Stimulated activated CD4-positive, alpha-beta T cell treated with anti-CD3 and anti-CD28 coated beads, Interleukin-1b, Interleukin-23, amount 100 ng/mL, for 48 hours (primary cell): ENCODE measurements around the gene DIO3.

Source experiments
- DNase-seq: peaks from one replicate; pipeline ENCODE4 v3.0.0-alpha.2; 2020

The DIO3 gene

DNA sequence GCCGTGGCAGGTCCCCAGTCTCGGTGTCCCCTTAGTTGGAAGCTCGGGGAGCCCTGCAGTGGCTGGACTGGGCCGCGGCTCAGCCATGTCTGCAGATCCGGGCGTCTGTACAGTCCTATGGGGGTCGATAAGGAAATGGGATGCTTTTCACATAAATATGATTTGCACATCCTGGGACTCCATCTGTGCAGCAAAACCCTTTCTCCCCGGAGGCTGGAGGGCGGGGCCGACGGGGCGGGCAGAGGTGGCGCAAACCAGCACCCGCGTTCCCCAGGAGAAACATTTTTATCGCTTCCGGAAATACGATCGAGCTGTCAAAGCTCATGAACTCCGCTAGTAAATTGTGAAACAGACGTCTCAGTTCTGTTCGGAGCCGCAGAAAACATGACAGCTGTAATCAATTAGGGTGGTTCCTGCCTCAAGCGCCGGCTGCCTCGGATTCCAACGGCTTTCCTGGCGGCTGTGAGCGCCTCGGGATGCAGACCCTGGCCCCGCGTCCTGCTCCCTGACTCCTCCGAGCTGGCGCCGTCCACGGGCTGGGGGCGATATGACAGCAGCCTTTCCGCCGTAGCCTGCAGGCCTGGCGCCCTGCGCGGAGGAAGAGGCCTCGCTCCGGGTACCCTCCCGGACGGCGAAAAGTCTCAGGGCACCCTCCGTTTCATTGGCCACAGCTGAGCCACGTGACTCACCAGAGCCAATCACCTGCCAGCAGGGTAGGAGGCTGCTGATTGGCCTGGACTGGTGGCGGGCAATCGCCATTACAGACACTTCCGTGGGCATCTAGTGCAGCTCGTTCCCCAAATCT is 23.0 kb downstream of the DIO3 start:
- peak; percentile 12 for DNase-seq

GRCh38 chr14:101585211-101585610 is 23.9 kb downstream of the DIO3 start:
- no peak for DNase-seq

- DNase-seq = no peak
Measured at GRCh38 chr14:101586531-101587430, 25.5 kb downstream of the DIO3 start.

- DNase-seq = no peak
Measured at GRCh38 chr14:101587441-101587911, 26.2 kb downstream of the DIO3 start.

GRCh38 chr14:101588286-101588975 is 27.1 kb downstream of the DIO3 start:
- DNase-seq = no peak

- no peak for DNase-seq
Measured at GRCh38 chr14:101588990-101589389, 27.7 kb downstream of the DIO3 start.

DNA sequence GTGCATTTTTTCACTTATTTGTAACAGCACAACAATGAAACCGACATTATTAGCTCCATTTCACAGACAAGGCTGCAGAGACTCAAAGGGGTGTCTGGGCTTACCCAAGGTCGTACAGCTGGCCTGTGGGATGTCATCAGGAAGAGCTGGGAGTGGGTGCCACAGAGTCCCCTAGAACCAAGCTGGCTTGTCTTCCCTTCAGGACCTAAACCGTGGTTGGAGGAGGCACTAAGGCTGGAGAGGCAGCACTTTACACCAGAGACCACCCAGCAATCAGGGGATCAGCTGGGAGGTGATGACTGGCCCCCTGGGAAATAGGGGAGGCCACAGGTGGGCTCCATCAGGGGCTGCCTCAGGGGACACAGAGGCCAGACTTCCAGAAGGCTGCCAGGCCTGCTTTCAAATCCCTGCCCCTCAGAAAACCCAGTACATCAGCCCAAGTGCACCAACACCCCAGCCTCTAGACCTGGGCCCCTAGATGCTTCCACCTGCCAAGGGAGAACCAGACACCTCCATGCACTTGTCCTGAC is 28.3 kb downstream of the DIO3 start:
- DNase-seq = no peak

DNA sequence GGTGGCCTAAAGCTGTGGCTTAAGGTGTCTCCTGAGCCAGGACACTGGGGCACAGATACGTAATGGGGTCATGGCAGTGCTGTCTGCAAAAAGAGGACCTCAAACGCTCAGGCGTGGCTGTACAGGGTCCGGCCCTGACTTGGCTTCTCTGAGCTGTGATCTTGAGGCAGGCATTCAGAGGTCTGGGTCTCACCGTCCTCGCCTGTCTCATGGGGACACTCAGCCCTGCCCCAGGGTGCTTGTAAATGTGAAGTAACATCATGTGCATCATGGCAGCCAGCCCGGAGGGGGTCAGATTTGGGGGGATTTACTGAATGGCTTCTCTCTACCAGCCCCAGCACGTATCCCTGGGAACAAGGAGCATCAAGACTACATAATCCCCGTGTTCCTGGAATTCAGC is 28.8 kb downstream of the DIO3 start:
- DNase-seq = no peak

DNA sequence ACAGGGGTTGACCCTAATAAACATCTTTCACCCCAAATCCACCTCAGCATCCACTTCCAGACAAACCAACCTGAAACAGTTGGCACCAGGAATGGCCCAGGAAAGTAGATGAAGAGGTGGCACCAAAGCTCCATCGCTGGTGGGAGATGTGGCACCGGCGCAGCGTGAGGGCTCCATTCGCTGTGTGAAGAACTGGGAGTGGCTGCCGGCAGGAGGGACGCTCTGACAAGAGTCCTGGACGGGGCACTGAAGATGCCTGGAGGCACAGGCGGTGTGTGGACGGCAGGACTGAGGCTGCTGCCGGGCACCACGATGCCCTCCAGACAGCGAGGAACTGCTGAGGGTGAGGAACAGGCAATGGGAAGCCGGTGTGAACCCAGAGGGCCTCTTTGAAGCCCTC is 29.3 kb downstream of the DIO3 start:
- DNase-seq = no peak

DNA sequence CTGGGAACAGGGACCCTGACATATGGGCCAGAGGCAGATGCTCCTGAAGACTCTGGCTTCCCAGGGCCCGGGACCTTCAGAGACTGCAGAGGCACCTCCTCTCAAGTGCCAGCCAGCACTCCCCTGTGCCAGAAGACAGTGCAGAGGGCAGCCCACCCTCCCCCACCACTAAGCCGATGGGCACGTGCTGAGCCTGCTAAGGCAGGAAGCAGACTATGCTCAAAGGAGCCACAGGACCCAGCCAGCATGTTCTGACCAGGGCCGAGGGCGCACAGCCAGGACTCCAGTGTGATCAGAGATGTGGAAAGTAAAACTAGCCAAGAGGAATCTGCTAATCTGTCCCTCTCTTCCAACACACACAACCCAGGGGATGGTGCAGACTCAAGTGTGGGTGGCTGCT is 29.8 kb downstream of the DIO3 start:
- DNase-seq = no peak

DNA sequence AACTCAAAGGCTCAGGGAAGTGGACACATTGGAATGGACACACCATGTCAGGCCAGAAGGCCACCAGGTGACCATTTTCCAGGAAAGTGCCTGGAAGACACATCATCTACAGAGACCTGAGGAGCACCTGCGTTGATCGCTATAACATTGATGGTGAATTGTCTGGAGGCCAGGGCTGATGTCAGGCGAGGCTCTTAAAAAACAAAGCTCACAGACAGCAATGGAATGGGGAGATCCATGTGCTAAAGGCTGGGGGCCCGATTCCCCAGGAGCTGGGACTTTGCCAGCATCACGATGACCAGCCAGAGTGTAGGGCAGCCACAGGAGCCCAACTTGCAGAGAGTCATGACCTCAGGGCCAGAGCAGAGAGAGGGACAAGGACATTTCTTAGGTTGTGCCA is 30.3 kb downstream of the DIO3 start:
- no peak for DNase-seq

- DNase-seq = no peak
Measured at GRCh38 chr14:101593411-101594238, 32.3 kb downstream of the DIO3 start.

- DNase-seq = no peak
Measured at GRCh38 chr14:101594511-101595148, 33.3 kb downstream of the DIO3 start.

GRCh38 chr14:101595349-101595748 is 34.1 kb downstream of the DIO3 start:
- no peak for DNase-seq

- peak; percentile 18 for DNase-seq
Measured at GRCh38 chr14:101595887-101596721, 34.8 kb downstream of the DIO3 start.

- DNase-seq = no peak
Measured at GRCh38 chr14:101596742-101597141, 35.4 kb downstream of the DIO3 start.

- no peak for DNase-seq
Measured at GRCh38 chr14:101598159-101598558, 36.9 kb downstream of the DIO3 start.

DNA sequence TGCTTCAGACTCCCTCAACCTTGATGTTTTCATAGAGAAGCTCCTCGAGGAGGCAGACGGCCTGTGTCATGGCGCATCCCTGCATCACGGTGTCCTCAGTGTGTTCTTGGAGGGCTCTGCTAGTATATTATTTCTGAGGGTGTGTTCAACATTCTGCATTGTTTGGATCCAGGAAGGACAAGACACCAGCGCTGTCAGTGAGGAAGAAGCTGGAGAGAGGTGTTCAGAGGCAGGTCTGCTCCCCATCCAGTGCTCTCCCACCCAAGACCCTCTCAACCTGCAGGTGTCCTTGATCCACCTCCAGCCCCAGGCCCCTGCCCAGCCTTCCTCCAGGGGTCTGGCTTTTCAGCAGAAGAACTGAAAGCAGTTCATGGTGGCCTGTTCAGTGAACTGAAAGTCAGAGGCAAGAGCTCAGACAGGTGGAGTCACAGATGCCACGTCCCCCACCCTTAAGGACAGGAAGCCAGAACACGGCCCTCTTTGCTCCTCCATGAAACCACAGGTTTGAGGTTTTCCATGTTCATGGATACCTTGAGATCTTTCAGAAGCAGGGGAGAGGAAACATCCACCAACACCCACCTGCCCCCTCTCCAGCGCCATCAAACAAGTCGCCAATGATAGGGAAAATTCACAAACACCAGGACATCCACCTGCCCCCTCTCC is 37.4 kb downstream of the DIO3 start:
- DNase-seq = no peak

DNA sequence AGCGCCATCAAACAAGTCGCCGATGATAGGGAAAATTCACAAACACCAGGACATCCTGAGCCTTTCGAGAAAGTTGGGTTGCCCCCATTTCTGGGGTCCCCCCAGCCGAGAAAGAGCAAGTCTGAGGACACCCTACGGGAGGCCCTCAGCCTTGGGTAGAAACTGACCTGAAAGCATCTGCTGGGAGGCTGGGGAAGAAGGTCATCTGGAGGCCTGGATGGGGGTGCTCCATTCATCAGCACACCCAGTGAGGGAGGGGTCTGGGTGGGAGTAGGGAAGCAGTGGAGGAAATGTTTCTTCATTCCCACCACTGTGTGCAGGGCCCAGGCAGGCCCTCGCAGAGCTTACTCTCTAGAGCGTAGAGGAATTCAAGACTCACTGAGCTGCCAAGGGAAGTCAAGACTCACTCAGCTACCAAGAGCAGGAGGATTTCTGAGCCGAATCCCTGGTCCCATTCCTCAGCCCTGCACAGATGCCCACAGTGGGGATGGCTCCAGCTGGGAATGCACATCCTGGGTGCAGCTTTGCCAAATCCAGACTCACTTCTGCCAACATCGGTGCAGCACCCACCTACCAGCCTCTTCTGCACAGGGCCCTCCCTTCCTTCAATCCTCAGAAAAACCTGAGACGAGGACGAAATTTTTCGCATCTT is 38.1 kb downstream of the DIO3 start:
- no peak for DNase-seq
